ENCODE data around the gene TSPEAR. TPM values are rescaled to one million over a fixed set of nuclear protein-coding genes. Genes with fewer than 3 reads are reported as not detected.

TSPEAR gene
- polyA plus RNA-seq, 1 of the 3 experiments (the other 2 are of a cell fraction): 0.08 TPM

DNA sequence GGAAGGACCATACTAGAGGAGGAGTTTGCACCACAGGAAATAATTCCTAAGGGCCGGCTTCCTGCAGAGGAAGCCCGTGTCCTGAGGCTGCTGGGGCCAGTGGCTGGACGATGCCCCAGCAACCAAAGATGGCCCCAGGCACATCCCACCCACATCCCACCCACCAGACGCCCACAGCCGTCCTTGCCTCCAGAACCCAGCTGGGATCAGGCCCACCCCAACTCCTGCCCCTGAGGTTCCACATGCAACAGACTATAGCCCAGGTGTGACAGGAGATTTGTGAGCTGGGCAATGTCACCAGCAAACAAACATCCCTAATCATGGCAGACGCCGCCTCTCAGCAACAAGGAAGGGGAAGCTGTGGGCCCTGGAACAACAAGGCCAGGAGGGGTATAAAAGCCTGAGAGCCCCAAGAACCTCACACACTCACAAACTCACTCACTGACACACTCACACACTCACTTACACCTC, 84.7 kb downstream of the TSPEAR start, which contains the start of gene KRTAP10-9:
KRTAP10-9 (plus strand) TSS at position 421 of the 471 bp plus-strand sequence. CDS start 79 bp downstream, outside the sequence.
- no peaks in the 10 kb centered on the region for H3K9me2 ChIP-seq
- no peaks in the 10 kb centered on the region for H3F3A ChIP-seq (replicated peaks; ENCODE audit: insufficient read depth)
- H3K79me2 ChIP-seq (ENCODE audit: insufficient read depth): no peaks in the 10 kb centered on the region
- no peak within 1 kb of the TSS for H3K27ac ChIP-seq (ENCODE audit: low read depth in 2 of 2, low read length in 1 of 2)
- no peak within 1 kb of the TSS for H3K9ac ChIP-seq
- 17% methylated on average over 2 of the region's 7 CpGs for WGBS (ENCODE audit: low lambda C conversion rate)
- H3K4me3 ChIP-seq (ENCODE audit: low read depth in 2 of 2, low read length in 1 of 2): no peak within 1 kb of the TSS
- peaks cover 10% of the 10 kb centered on the region; the same call in 1 of the 2 replicates for H3K9me3 ChIP-seq
- ChIA-PET CTCF (interaction anchor here (4.4 kb wide), 1 partner anchor 167 kb away, joined by 15 read pairs; no protein-coding TSS in a partner anchor), POLR2A (no interaction called here)
- no peak within 1 kb of the TSS for H3K4me2 ChIP-seq
- H3K27me3 ChIP-seq (ENCODE audit: insufficient read depth): peaks cover 11% of the 10 kb centered on the region; the same call in 1 of the 2 replicates
- TF ChIP-seq CHD2 (IDR thresholded peaks at IDR 0.05; ENCODE audit: low read length, partially characterized antibody) (no peak), MEF2A (IDR thresholded peaks at IDR 0.05; ENCODE audit: borderline replicate concordance, low read depth) (no peak), YY1 (IDR thresholded peaks at IDR 0.05; ENCODE audit: low read depth) (no peak), GATA2 (CRISPR knock-in tag; IDR thresholded peaks at IDR 0.05) (no peak), EP300 (IDR thresholded peaks at IDR 0.05; ENCODE audit: borderline replicate concordance in 1 of 2, low read depth in 1 of 2, low read length in 1 of 2) (no peak), POLR2AphosphoS5 (IDR thresholded peaks at IDR 0.05; ENCODE audit: low read depth, low read length) (no peak), JUND (IDR thresholded peaks at IDR 0.05) (no peak), FOXM1 (IDR thresholded peaks at IDR 0.05; ENCODE audit: low read depth) (no peak), NFIC (IDR thresholded peaks at IDR 0.05; ENCODE audit: borderline replicate concordance) (no peak), GABPA (IDR thresholded peaks at IDR 0.05; ENCODE audit: low read depth) (no peak), FOXJ3 (CRISPR knock-in tag; IDR thresholded peaks at IDR 0.05) (no peak)
- TF ChIP-seq, protein P1, sequence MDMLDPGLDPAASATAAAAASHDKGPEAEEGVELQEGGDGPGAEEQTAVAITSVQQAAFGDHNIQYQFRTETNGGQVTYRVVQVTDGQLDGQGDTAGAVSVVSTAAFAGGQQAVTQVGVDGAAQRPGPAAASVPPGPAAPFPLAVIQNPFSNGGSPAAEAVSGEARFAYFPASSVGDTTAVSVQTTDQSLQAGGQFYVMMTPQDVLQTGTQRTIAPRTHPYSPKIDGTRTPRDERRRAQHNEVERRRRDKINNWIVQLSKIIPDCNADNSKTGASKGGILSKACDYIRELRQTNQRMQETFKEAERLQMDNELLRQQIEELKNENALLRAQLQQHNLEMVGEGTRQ (IDR thresholded peaks at IDR 0.05; ENCODE audit: borderline replicate concordance, low read depth, low read length): no peak
- H3K4me1 ChIP-seq (ENCODE audit: control insufficient read depth in 1 of 2, insufficient read depth in 2 of 2, low read depth in 1 of 2, low read length in 1 of 2): no peaks in the 10 kb centered on the region; a peak in 1 of 4 replicates
- DNase-seq: no peak
- no peak within 1 kb of the TSS for H2AFZ ChIP-seq (ENCODE audit: low read depth)
- H4K20me1 ChIP-seq (ENCODE audit: insufficient read depth): no peaks in the 10 kb centered on the region
- peaks cover 0 to 3% of the 10 kb centered on the region in 2 experiments for H3K36me3 ChIP-seq (replicated peaks in 1 of 2; ENCODE audit: control insufficient read depth in 1 of 2, insufficient read depth in 2 of 2, low read length in 1 of 2)

DNA sequence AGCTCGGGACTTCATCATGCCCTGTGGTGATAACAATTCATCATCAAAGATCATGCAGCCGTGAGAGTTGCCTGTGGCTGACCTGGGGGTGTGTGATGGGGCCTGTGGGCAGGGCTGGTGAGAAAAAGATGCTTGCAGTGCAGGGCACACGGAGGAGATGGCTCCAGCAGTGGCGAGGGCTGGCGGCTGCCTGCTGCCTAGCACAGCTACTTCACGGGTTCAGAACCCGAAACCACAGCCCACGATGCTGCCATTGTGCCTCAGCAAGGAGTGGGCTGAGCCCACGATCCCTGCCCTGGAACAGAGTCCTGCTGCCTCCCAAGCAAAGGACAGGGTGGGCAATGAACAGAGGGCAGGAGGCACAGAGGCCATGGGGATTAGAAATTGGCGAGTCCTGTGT, 85.1 kb downstream of the TSPEAR start:
- Histone ChIP-seq H3K79me2 (ENCODE audit: insufficient read depth) (no peaks in the 10 kb centered on the region), H3K36me3 (replicated peaks in 1 of 2; ENCODE audit: control insufficient read depth in 1 of 2, insufficient read depth in 2 of 2, low read length in 1 of 2) (peaks cover 0 to 3% of the 10 kb centered on the region in 2 experiments), H3K27me3 (ENCODE audit: insufficient read depth) (peaks cover 11% of the 10 kb centered on the region; the same call in 1 of the 2 replicates), H3F3A (replicated peaks; ENCODE audit: insufficient read depth) (no peaks in the 10 kb centered on the region), H3K9ac (no peak overlapping the region), H3K9me2 (no peaks in the 10 kb centered on the region), H2AFZ (ENCODE audit: low read depth) (no peak overlapping the region), H3K9me3 (peaks cover 10% of the 10 kb centered on the region; the same call in 1 of the 2 replicates), H4K20me1 (ENCODE audit: insufficient read depth) (no peaks in the 10 kb centered on the region), H3K4me2 (no peak overlapping the region), H3K4me3 (ENCODE audit: low read depth in 2 of 2, low read length in 1 of 2) (no peak overlapping the region), H3K27ac (ENCODE audit: low read depth in 2 of 2, low read length in 1 of 2) (no peak overlapping the region), H3K4me1 (ENCODE audit: control insufficient read depth in 1 of 2, insufficient read depth in 2 of 2, low read depth in 1 of 2, low read length in 1 of 2) (no peaks in the 10 kb centered on the region; a peak in 1 of 4 replicates)
- ChIA-PET CTCF (interaction anchor here (4.4 kb wide), 1 partner anchor 167 kb away, joined by 15 read pairs; no protein-coding TSS in a partner anchor), POLR2A (no interaction called here)
- no peak for DNase-seq
- WGBS (ENCODE audit: low lambda C conversion rate): 14% methylated on average over 4 of the region's 10 CpGs
- TF ChIP-seq FOXJ3 (CRISPR knock-in tag; IDR thresholded peaks at IDR 0.05): no peak
- TF ChIP-seq POLR2AphosphoS5 (IDR thresholded peaks at IDR 0.05; ENCODE audit: low read depth, low read length): no peak
- no peak for TF ChIP-seq ELF1 (IDR thresholded peaks at IDR 0.05)
- TF ChIP-seq RFX5 (IDR thresholded peaks at IDR 0.05; ENCODE audit: low read length): no peak
- TF ChIP-seq SIN3A (IDR thresholded peaks at IDR 0.05; ENCODE audit: borderline replicate concordance, low read depth, low read length): no peak
- TF ChIP-seq, protein P2, sequence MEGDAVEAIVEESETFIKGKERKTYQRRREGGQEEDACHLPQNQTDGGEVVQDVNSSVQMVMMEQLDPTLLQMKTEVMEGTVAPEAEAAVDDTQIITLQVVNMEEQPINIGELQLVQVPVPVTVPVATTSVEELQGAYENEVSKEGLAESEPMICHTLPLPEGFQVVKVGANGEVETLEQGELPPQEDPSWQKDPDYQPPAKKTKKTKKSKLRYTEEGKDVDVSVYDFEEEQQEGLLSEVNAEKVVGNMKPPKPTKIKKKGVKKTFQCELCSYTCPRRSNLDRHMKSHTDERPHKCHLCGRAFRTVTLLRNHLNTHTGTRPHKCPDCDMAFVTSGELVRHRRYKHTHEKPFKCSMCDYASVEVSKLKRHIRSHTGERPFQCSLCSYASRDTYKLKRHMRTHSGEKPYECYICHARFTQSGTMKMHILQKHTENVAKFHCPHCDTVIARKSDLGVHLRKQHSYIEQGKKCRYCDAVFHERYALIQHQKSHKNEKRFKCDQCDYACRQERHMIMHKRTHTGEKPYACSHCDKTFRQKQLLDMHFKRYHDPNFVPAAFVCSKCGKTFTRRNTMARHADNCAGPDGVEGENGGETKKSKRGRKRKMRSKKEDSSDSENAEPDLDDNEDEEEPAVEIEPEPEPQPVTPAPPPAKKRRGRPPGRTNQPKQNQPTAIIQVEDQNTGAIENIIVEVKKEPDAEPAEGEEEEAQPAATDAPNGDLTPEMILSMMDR (IDR thresholded peaks at IDR 0.05): no peak
- no peak for TF ChIP-seq CHD2 (IDR thresholded peaks at IDR 0.05; ENCODE audit: low read length, partially characterized antibody)
- no peak for TF ChIP-seq NFIC (IDR thresholded peaks at IDR 0.05; ENCODE audit: borderline replicate concordance)
- no peak for TF ChIP-seq JUND (IDR thresholded peaks at IDR 0.05)
- no peak for TF ChIP-seq RXRA (IDR thresholded peaks at IDR 0.05; ENCODE audit: borderline replicate concordance, low read depth)
- TF ChIP-seq TEAD4 (IDR thresholded peaks at IDR 0.05; ENCODE audit: borderline replicate concordance, insufficient read depth): no peak
- TF ChIP-seq FOXM1 (IDR thresholded peaks at IDR 0.05; ENCODE audit: low read depth): no peak
- TF ChIP-seq YY1 (IDR thresholded peaks at IDR 0.05; ENCODE audit: low read depth): no peak
- no peak for TF ChIP-seq EZH2phosphoT487 (IDR thresholded peaks at IDR 0.05; ENCODE audit: borderline replicate concordance, low read depth)
- TF ChIP-seq, protein P3, sequence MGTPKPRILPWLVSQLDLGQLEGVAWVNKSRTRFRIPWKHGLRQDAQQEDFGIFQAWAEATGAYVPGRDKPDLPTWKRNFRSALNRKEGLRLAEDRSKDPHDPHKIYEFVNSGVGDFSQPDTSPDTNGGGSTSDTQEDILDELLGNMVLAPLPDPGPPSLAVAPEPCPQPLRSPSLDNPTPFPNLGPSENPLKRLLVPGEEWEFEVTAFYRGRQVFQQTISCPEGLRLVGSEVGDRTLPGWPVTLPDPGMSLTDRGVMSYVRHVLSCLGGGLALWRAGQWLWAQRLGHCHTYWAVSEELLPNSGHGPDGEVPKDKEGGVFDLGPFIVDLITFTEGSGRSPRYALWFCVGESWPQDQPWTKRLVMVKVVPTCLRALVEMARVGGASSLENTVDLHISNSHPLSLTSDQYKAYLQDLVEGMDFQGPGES (IDR thresholded peaks at IDR 0.05; ENCODE audit: low read depth, low read length): no peak
- TF ChIP-seq GATA2 (CRISPR knock-in tag; IDR thresholded peaks at IDR 0.05): no peak

Data from SK-N-SH (cell line).